ENCODE data around the gene TRIP12.
"Not testable (repeated sequence)": the region's sequence is repeated elsewhere in the genome, so short reads cannot be mapped to it uniquely, and the experiment has no call there.

The TRIP12 gene

DNA sequence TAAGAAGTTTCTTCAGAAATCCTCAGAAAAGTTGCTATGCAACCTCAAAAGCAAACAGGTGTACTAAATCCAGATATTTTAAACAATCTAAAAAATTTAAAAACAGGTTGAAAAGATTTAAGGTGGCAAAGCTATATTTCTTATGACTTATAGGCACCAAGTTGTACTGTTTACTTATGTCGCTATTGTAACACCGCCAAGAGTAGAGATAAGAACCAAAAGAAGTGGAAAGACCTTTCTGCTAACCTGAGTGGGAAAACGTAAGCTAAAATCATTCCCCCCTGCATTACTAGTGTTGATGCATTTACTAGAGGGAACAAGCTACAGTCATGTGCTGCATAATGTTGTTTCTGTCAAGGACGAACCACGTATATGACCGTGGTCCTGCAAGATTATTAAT lies 83.1 kb downstream of the TRIP12 start:
- H3K36me3 ChIP-seq (ENCODE audit: control insufficient read depth in 2 of 2, insufficient read depth in 2 of 2, low read length in 2 of 2), result peaks cover 13 to 28% of the 10 kb centered on the region in 2 donors
- H3K9ac ChIP-seq (ENCODE audit: low read depth in 1 of 2, low read length in 2 of 2), result no peak overlapping the region
- no peak overlapping the region for H3K27ac ChIP-seq (ENCODE audit: low read depth in 2 of 2, low read length in 2 of 2)
- H3K27me3 ChIP-seq (ENCODE audit: control insufficient read depth in 2 of 2, insufficient read depth in 2 of 2, low read length in 2 of 2), result no peaks in the 10 kb centered on the region
- H3K9me3 ChIP-seq (ENCODE audit: control insufficient read depth in 2 of 2, low read length in 2 of 2), result no peaks in the 10 kb centered on the region
- no peak overlapping the region for H3K4me3 ChIP-seq (ENCODE audit: low read length in 2 of 2)
- no peaks in the 10 kb centered on the region for H3K4me1 ChIP-seq (ENCODE audit: control insufficient read depth in 2 of 2, insufficient read depth in 2 of 2, low read length in 2 of 2)

GRCh38 chr2:229836847-229837246 lies 85.0 kb downstream of the TRIP12 start:
- H3K9me3 ChIP-seq (ENCODE audit: control insufficient read depth in 2 of 2, low read length in 2 of 2), result no peaks in the 10 kb centered on the region

DNA sequence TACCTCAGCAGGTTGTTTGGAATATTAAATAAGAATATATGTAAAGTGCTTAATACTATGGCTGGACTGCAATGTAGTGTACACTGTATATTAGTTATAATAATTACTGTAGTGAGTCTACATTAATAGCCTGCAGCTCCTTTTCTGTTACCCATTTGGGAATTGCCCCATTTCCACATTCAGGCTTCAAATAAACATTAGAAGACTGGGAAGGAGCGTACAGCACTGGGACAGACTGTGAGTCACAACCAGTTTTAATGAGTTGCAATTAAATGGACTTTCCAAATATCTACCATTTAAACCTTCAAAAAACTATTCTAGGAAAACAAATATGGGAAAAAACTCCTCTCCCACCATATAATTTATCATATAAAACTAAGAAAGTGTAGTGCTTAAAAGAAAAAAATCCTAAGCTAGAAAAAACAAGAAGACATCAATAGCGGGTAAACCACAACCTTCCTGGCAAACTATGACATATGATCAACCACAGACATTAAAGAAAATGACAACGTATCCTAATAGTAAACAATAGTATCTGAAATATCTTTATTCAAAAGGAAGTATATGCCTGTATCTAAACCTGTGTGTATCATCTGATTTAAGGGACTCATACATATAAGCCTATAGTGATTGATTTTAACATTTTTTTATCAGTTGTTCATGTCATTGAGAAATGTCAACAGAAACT lies 86.1 kb downstream of the TRIP12 start:
- H3K36me3 ChIP-seq (ENCODE audit: control insufficient read depth in 2 of 2, insufficient read depth in 2 of 2, low read length in 2 of 2), result peaks cover 19 to 28% of the 10 kb centered on the region in 2 donors
- H3K9ac ChIP-seq (ENCODE audit: low read depth in 1 of 2, low read length in 2 of 2), result no peak overlapping the region
- H3K4me3 ChIP-seq (ENCODE audit: low read length in 2 of 2), result no peak overlapping the region
- no peaks in the 10 kb centered on the region for H3K27me3 ChIP-seq (ENCODE audit: control insufficient read depth in 2 of 2, insufficient read depth in 2 of 2, low read length in 2 of 2)
- H3K9me3 ChIP-seq (ENCODE audit: control insufficient read depth in 2 of 2, low read length in 2 of 2), result no peaks in the 10 kb centered on the region
- H3K4me1 ChIP-seq (ENCODE audit: control insufficient read depth in 2 of 2, insufficient read depth in 2 of 2, low read length in 2 of 2), result no peaks in the 10 kb centered on the region
- H3K27ac ChIP-seq (ENCODE audit: low read depth in 2 of 2, low read length in 2 of 2), result no peak overlapping the region

More at GRCh38 chr2:229836847-229837246, 85.0 kb downstream of the TRIP12 start:
- no peak overlapping the region for H3K9ac ChIP-seq (ENCODE audit: low read depth in 1 of 2, low read length in 2 of 2)
- H3K27ac ChIP-seq (ENCODE audit: low read depth in 2 of 2, low read length in 2 of 2), result no peak overlapping the region
- no peaks in the 10 kb centered on the region for H3K4me1 ChIP-seq (ENCODE audit: control insufficient read depth in 2 of 2, insufficient read depth in 2 of 2, low read length in 2 of 2)
- H3K27me3 ChIP-seq (ENCODE audit: control insufficient read depth in 2 of 2, insufficient read depth in 2 of 2, low read length in 2 of 2), result no peaks in the 10 kb centered on the region
- peaks cover 13 to 28% of the 10 kb centered on the region in 2 donors for H3K36me3 ChIP-seq (ENCODE audit: control insufficient read depth in 2 of 2, insufficient read depth in 2 of 2, low read length in 2 of 2)
- H3K4me3 ChIP-seq (ENCODE audit: low read length in 2 of 2), result no peak overlapping the region

DNA sequence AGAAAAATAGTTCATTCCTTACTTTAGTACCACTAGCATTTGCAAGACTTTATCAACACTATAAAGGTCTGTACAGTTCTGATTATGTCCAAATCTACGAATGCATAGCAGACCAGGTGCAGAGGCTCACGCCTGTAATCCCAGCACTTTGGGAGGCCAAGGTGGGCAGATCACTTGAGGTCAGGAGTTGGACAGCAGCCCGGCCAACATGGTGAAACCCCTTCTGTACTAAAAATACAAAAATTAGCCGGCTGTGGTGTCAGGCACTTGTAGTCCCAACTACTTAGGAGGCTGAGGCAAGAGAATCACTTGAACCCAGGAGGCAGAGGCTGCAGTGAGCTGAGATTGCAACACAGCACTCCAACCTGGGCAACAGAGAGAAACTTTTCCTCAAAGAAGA lies 87.4 kb downstream of the TRIP12 start:
- H3K27me3 ChIP-seq (ENCODE audit: control insufficient read depth in 2 of 2, insufficient read depth in 2 of 2, low read length in 2 of 2); H3K4me3 ChIP-seq (ENCODE audit: low read length in 2 of 2); H3K9me3 ChIP-seq (ENCODE audit: control insufficient read depth in 2 of 2, low read length in 2 of 2); H3K27ac ChIP-seq (ENCODE audit: low read depth in 2 of 2, low read length in 2 of 2); H3K4me1 ChIP-seq (ENCODE audit: control insufficient read depth in 2 of 2, insufficient read depth in 2 of 2, low read length in 2 of 2); H3K9ac ChIP-seq (ENCODE audit: low read depth in 1 of 2, low read length in 2 of 2): not testable (repeated sequence)
- peaks cover 26 to 28% of the 10 kb centered on the region in 2 donors for H3K36me3 ChIP-seq (ENCODE audit: control insufficient read depth in 2 of 2, insufficient read depth in 2 of 2, low read length in 2 of 2)

DNA sequence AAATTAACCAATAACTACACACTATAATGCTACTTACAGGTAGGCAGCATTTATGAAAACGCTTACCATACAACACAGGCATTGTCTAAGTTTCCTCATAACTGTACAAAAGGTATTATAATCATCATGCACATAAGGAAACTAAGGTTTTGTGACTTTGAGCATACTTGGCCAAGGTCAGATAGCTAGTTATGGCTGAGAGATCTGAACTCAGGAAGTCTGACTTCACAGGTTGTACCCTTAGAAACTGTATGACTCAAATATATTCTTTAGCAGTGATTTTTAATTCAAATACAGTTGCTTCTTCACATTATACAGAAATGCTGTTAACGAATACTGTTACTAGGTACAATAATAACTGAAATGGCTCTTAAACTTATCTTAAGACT lies 89.3 kb downstream of the TRIP12 start:
- Histone ChIP-seq H3K36me3 (ENCODE audit: control insufficient read depth in 2 of 2, insufficient read depth in 2 of 2, low read length in 2 of 2) (peaks cover 30 to 36% of the 10 kb centered on the region in 2 donors), H3K27me3 (ENCODE audit: control insufficient read depth in 2 of 2, insufficient read depth in 2 of 2, low read length in 2 of 2) (no peaks in the 10 kb centered on the region), H3K27ac (ENCODE audit: low read depth in 2 of 2, low read length in 2 of 2) (no peak overlapping the region), H3K4me3 (ENCODE audit: low read length in 2 of 2) (no peak overlapping the region), H3K4me1 (ENCODE audit: control insufficient read depth in 2 of 2, insufficient read depth in 2 of 2, low read length in 2 of 2) (no peaks in the 10 kb centered on the region), H3K9me3 (ENCODE audit: control insufficient read depth in 2 of 2, low read length in 2 of 2) (no peaks in the 10 kb centered on the region), H3K9ac (ENCODE audit: low read depth in 1 of 2, low read length in 2 of 2) (no peak overlapping the region)

GRCh38 chr2:229831805-229832509 lies 89.9 kb downstream of the TRIP12 start:
- H3K4me1 ChIP-seq (ENCODE audit: control insufficient read depth in 2 of 2, insufficient read depth in 2 of 2, low read length in 2 of 2), result no peaks in the 10 kb centered on the region
- no peak overlapping the region for H3K4me3 ChIP-seq (ENCODE audit: low read length in 2 of 2)
- H3K9me3 ChIP-seq (ENCODE audit: control insufficient read depth in 2 of 2, low read length in 2 of 2), result no peaks in the 10 kb centered on the region
- H3K9ac ChIP-seq (ENCODE audit: low read depth in 1 of 2, low read length in 2 of 2), result no peak overlapping the region
- no peak overlapping the region for H3K27ac ChIP-seq (ENCODE audit: low read depth in 2 of 2, low read length in 2 of 2)
- peaks cover 31 to 39% of the 10 kb centered on the region in 2 donors for H3K36me3 ChIP-seq (ENCODE audit: control insufficient read depth in 2 of 2, insufficient read depth in 2 of 2, low read length in 2 of 2)
- H3K27me3 ChIP-seq (ENCODE audit: control insufficient read depth in 2 of 2, insufficient read depth in 2 of 2, low read length in 2 of 2), result no peaks in the 10 kb centered on the region

- no peaks in the 10 kb centered on the region for H3K9me3 ChIP-seq (ENCODE audit: control insufficient read depth in 2 of 2, low read length in 2 of 2)
- peaks cover 27 to 38% of the 10 kb centered on the region in 2 donors for H3K36me3 ChIP-seq (ENCODE audit: control insufficient read depth in 2 of 2, insufficient read depth in 2 of 2, low read length in 2 of 2)
- no peaks in the 10 kb centered on the region for H3K4me1 ChIP-seq (ENCODE audit: control insufficient read depth in 2 of 2, insufficient read depth in 2 of 2, low read length in 2 of 2)
- no peak overlapping the region for H3K9ac ChIP-seq (ENCODE audit: low read depth in 1 of 2, low read length in 2 of 2)
- no peak overlapping the region for H3K4me3 ChIP-seq (ENCODE audit: low read length in 2 of 2)
- no peak overlapping the region for H3K27ac ChIP-seq (ENCODE audit: low read depth in 2 of 2, low read length in 2 of 2)
- H3K27me3 ChIP-seq (ENCODE audit: control insufficient read depth in 2 of 2, insufficient read depth in 2 of 2, low read length in 2 of 2), result no peaks in the 10 kb centered on the region
Observed at GRCh38 chr2:229825476-229825875, 96.3 kb downstream of the TRIP12 start.

- Histone ChIP-seq H3K4me1 (ENCODE audit: control insufficient read depth in 2 of 2, insufficient read depth in 2 of 2, low read length in 2 of 2) (no peaks in the 10 kb centered on the region), H3K36me3 (ENCODE audit: control insufficient read depth in 2 of 2, insufficient read depth in 2 of 2, low read length in 2 of 2) (peaks cover 25 to 39% of the 10 kb centered on the region in 2 donors), H3K9ac (ENCODE audit: low read depth in 1 of 2, low read length in 2 of 2) (no peak overlapping the region), H3K27ac (ENCODE audit: low read depth in 2 of 2, low read length in 2 of 2) (no peak overlapping the region), H3K9me3 (ENCODE audit: control insufficient read depth in 2 of 2, low read length in 2 of 2) (no peaks in the 10 kb centered on the region), H3K4me3 (ENCODE audit: low read length in 2 of 2) (no peak overlapping the region), H3K27me3 (ENCODE audit: control insufficient read depth in 2 of 2, insufficient read depth in 2 of 2, low read length in 2 of 2) (no peaks in the 10 kb centered on the region)
Observed at GRCh38 chr2:229821316-229821715, 100.5 kb downstream of the TRIP12 start.

- Histone ChIP-seq H3K27me3 (ENCODE audit: control insufficient read depth in 2 of 2, insufficient read depth in 2 of 2, low read length in 2 of 2) (no peaks in the 10 kb centered on the region), H3K36me3 (ENCODE audit: control insufficient read depth in 2 of 2, insufficient read depth in 2 of 2, low read length in 2 of 2) (peaks cover 34 to 45% of the 10 kb centered on the region in 2 donors), H3K9ac (ENCODE audit: low read depth in 1 of 2, low read length in 2 of 2) (no peak overlapping the region), H3K27ac (ENCODE audit: low read depth in 2 of 2, low read length in 2 of 2) (no peak overlapping the region), H3K4me3 (ENCODE audit: low read length in 2 of 2) (no peak overlapping the region), H3K4me1 (ENCODE audit: control insufficient read depth in 2 of 2, insufficient read depth in 2 of 2, low read length in 2 of 2) (no peaks in the 10 kb centered on the region), H3K9me3 (ENCODE audit: control insufficient read depth in 2 of 2, low read length in 2 of 2) (no peaks in the 10 kb centered on the region)
Observed at GRCh38 chr2:229818230-229818629, 103.6 kb downstream of the TRIP12 start.

DNA sequence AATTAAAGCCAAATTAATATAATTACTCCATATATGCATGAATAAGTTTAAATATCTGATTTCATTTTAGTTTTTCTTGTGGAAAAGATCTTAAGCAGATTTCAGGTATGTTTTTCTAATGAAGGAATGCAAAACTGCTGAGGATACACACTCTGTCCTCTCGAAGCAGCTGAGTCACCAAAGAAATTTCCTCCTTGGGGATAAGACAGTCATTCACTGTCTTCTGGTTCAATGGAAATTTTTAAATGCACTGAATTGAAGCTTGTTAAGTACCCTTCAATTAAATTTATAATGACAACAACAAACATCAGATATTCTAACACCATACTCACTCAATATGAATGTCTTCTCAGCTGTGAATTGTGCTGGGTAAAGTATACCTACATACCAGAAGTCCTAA lies 106.0 kb downstream of the TRIP12 start:
- no peak overlapping the region for H3K9ac ChIP-seq (ENCODE audit: low read depth in 1 of 2, low read length in 2 of 2)
- H3K4me1 ChIP-seq (ENCODE audit: control insufficient read depth in 2 of 2, insufficient read depth in 2 of 2, low read length in 2 of 2), result no peaks in the 10 kb centered on the region
- H3K27me3 ChIP-seq (ENCODE audit: control insufficient read depth in 2 of 2, insufficient read depth in 2 of 2, low read length in 2 of 2), result no peaks in the 10 kb centered on the region
- H3K27ac ChIP-seq (ENCODE audit: low read depth in 2 of 2, low read length in 2 of 2), result no peak overlapping the region
- no peaks in the 10 kb centered on the region for H3K9me3 ChIP-seq (ENCODE audit: control insufficient read depth in 2 of 2, low read length in 2 of 2)
- peaks cover 45 to 47% of the 10 kb centered on the region in 2 donors for H3K36me3 ChIP-seq (ENCODE audit: control insufficient read depth in 2 of 2, insufficient read depth in 2 of 2, low read length in 2 of 2)
- no peak overlapping the region for H3K4me3 ChIP-seq (ENCODE audit: low read length in 2 of 2)
